HG03039 (cell line): ENCODE results near the gene IGFL2.
"Not testable (repeated sequence)": the region's sequence is repeated elsewhere in the genome, so short reads cannot be mapped to it uniquely, and the experiment has no call there.

ENCODE experiments used
- ATAC-seq: cut with Tn5 transposase; IDR thresholded peaks from one replicate; pipeline ENCODE4 v1.9.1; 2021; ENCODE audit warnings: mild to moderate bottlenecking, moderate library complexity; ENCODE audit not compliant: unreplicated experiment

IGFL2 gene

DNA sequence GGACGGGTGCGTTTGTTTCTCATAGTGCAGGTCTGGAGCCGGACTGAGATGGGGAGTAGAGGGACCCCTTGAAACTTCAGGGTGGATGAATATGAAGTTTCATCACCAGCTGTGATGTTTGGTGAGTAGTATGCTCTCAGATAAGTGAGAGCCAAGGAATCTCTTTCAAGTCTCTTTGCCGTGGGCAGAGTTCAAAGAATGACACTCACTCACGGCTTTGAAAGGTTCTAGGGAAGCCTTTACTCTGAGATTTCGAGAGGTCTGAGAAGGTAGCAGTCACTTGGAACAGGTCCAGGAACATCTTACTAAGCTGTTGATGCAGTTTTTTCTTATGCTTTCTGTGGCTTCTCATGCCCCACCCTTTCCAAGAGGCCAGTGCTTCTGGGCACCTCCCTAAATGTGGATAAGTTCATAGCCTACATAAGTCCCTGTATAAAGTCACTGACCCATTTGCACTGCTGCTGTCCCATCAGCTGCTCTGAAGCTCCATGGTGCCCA is at the start of gene IGFL2:
IGFL2 (plus strand) TSS at position 448 of the 498 bp plus-strand sequence; CDS start at position 489, 41 bp downstream.
- no peak for ATAC-seq

DNA sequence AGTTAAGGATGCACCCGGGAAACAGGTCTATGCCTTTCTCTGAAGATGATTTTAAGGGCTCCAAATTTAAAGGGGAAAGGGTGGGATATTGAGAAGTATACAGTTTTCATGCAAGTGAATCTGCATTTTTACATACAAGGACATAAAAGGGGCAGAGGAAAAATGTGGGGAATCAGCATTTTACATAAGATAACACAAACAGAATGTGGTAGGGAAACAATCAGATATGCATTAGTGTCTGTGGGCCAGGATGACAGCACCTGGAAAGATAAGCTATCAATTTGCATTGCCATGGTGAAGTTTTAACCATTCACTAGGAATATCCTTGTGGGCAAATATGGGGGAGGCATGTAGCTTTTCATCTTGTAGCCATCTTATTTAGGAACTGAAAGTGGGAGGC is 47.7 kb upstream of the IGFL2 start:
- ATAC-seq: no peak

DNA sequence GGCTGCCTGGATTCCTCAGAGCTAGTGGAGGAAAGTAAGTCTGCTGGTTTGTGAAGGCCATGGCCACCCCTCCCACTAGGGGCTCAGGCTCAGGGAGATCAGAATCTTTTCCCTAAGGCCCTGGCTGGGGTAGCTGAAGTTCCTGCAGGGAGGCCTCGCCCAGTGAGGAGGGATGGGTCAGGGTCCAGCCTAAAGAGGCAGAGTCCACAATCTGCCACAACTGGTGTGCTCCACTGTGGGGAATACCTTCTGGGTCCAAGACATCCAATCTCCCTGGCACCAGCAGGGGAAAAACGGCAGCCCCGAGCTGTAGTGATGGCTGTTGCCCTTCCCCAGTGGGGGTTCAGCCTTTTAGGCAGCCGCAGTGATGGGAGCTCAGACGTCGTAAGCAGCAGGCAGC is 46.7 kb upstream of the IGFL2 start:
- ATAC-seq: no peak

DNA sequence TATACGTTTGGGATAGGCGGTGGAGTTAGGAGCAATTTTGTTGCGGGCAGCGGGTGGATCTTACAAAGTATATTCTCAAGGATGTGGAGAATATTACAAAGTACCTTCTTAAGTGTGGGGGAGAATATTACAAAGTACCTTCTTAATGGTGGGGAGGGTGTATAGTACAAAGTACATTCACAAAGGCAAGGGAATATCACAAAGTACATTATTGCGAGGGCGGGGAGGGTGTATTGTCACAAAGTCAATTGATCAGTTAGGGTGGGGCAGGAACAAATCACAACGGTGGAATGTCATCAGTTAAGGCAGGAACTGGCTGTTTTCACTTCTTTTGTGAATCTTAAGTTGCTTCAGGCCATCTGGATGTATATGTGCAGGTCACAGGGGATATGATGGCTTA is 45.7 kb upstream of the IGFL2 start:
- not testable (repeated sequence) for ATAC-seq

DNA sequence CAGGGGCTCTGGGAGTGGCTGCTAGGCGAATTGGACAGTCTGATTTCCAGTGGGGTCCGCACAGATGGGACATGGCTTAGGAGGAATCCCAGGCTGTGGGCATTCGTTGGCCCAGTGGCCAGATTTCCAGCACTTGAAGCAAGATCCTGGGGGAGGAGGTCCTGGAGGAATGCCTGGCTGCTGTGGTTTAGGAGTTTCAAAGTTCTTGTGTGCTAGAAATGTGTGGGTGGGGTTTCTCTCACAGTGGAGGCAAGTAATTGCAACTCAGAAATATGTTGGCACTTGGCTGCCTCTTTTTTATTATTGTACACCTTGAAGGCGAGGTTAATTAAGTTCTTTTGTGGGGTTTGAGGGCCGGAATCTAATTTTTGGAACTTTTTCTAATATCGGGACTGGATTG is 40.7 kb upstream of the IGFL2 start:
- ATAC-seq: no peak

DNA sequence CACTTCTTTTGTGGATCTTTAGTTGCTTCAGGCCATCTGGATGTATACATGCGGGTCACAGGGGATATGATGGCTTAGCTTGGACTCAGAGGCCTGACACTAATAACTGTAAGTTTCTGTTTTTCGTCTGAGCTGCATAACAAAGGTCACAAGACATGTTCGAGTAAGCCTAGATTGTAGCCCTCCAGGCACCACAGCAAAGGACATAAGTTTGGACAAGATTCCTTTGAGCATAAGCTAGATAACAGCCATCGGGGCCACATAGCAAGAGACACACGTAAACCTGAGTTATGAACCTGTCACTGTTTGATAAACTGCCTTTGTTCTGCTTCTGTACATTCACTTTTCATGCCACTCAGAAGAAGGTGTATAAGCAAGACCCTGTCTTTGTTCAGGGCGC is 38.2 kb upstream of the IGFL2 start:
- ATAC-seq: no peak

DNA sequence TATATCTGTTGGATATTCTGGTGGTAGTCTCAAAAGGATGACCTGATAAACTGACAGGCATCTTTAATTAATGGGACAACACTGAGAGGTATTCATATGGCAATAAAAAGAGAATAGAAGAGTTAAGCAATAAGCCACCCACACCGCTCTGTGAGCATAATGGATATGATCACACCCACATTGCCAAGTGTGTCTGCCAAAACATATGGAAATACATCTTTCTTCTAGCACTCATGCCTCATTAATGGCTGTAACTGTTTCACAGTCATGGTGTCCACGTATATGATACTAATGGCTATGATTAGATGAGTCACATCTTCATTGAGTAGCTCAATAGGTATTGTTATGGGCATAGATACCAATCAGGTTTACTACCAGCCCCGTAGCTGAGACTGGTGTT is 36.7 kb upstream of the IGFL2 start:
- ATAC-seq: no peak

DNA sequence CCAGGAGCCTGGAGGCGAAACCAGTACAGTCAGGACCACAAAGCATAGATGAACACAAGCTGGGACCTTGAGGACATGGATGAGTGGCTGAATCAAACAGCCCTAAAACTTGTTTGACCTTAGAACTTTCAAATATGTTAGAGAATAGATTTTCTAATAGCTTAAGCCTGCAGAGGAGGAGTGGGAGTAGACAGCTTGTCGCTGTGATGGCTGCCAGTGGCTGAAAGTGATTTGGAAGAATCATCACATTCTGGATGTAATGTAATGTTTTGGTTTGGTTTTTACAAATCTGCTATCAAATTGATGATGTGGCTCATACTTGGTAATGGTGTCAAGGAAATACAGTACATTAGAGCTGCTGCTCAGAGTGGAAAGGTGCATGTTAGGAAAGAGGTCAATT is 35.5 kb upstream of the IGFL2 start:
- no peak for ATAC-seq

DNA sequence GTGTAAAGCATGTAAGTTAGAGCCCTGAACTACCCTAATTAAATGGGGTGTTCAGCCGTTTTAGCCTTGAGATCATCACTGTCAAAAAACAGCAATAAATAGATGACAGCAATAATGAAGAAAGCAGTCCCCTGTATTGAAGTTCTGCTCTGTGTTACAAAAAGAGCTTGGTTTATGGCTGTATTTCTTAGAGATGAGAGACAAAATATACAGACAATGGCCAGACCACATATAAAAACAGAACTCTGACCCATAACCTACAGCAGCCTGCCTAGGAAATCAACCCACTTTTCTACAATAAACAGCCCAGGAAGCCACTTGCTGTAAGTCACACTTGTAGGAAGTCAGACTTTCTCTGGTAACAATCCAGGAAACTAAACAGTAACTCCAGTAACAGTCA is 34.3 kb upstream of the IGFL2 start:
- no peak for ATAC-seq

DNA sequence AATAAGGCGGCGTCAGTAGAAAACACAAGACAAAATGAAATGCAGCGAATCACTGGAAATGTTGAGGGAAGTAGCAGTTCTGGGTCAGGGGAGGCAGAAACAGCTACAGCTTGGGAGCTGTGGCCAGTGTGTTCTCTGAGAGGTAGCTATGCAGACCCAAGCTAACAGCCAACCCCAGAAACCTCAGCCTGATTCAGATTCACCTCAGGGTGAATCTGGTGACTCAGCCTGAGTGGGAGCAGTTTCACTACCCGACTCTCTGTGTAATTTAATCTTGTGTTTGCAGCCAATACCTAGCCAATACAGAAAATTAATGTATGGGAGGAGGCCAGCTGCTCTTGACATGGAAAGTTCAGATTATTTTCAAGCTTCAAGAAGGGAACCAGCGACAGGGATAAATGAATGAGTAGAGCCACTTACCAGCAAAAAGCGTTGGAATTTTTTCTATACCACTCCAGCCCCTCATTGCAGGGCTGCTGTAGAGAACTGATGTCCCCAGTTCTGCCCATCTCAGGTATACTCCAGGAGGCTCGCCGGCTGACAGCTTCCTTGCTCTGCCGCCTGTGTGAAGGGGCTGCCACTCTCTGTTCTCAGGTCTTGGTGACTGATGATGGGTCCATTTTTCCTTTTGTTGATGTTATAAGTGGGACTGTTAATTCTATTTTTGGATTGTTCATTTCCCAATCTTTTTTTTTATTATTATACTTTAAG is 32.5 kb upstream of the IGFL2 start:
- no peak for ATAC-seq

DNA sequence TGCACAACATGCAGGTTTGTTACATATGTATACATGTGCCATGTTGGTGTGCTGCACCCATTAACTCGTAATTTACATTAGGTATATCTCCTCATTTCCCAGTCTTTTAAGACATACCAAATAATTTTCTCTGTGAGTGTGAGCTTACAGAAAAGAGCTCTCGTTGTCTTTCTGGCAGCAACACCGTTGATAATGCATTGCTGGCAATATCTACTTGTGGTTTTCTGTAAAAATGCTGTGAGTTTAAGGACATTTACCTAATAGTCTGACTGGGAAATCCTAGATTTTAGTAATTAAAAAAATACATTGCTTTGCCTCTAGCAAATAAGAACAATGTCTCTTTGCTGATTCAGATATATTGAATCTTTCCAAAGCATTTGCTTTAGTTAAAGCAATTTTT is 31.9 kb upstream of the IGFL2 start:
- no peak for ATAC-seq

DNA sequence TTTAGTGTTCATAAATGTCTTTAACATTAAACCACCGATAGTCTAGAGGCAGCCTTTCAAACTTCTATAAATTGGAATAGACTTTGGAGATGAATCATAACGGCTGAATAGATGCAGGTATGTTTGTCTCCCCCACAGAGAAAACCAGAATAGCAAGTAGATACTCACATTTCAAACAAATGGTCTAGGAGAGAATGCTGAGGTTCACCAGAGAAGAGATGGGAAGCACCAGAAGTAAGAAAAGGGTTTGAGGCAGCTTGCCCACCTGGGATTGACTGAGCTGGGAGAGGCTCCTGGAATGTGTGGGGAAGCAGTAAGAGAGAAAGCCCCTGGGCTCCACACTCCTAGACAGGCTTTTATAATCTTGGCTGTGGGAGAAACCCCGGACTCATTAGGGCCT is 29.9 kb upstream of the IGFL2 start:
- no peak for ATAC-seq

DNA sequence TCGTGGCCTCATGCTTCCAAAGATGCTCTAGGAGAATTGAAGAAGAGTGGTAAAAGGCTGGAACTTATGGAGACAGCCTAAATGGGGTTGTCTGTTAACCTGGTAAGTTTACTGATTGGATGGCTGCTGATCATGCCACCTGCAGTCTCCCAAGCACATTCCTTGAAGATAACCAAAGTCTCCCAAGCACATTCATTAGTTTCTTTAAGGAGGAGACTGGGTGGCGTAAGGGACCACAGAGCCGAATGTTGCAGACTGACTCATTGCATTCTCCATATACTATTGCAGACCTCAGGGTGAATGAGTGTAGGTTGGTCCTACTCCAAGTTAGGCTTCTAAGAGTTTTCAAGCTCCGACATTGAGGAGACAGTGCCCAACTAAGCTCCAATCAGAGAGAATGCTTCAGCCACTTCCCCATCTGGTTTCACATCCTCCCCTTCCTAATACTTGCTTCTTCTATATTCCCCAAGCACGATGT is 23.4 kb upstream of the IGFL2 start, which contains the start of gene IGFL3:
IGFL3 (minus strand) TSS at position 51 of the 478 bp plus-strand sequence; CDS start at position 12, 39 bp downstream.
- ATAC-seq: no peak

DNA sequence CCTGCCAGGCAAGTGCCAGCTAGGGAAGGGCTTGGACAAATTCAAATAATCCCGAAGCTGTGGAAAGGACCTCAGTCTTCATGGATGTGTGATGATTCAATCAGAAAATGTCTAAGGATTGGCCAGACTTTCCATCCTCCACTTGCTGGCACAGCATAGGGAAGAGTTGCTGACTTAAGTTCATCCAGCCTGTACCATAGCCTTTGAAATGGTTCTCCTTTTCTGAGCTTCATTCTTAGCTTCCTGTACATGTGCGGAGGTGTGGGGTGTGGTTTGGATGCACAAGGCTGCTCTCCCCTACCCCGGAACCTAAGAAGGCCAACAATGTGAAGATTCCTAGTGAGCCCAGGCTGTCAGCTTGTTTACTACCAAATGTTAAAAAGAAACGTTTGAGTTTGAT is 22.6 kb upstream of the IGFL2 start:
- ATAC-seq: no peak

DNA sequence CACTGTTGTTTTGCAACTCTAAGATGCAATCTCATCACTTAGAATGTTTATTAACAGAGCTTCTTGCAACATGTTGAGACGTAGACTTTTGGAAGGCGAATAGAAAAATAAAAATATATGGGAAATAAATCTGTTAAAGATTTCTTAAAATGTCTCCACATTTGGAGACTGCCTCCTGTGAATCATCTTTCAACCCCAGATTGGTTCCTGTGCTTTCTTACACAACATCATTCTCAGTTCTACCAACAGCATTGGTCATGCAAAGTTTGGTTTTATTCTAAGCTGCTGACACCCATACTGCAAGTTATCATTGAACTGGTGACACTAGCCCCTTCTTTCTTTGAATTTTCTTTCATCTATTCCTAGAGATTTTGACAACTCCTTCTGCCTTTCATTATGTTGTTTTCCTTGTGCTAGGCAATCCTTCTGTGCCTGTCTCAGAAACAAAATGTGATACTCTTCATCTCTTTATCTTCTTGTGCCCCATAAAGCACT is 21.9 kb upstream of the IGFL2 start:
- ATAC-seq: no peak

DNA sequence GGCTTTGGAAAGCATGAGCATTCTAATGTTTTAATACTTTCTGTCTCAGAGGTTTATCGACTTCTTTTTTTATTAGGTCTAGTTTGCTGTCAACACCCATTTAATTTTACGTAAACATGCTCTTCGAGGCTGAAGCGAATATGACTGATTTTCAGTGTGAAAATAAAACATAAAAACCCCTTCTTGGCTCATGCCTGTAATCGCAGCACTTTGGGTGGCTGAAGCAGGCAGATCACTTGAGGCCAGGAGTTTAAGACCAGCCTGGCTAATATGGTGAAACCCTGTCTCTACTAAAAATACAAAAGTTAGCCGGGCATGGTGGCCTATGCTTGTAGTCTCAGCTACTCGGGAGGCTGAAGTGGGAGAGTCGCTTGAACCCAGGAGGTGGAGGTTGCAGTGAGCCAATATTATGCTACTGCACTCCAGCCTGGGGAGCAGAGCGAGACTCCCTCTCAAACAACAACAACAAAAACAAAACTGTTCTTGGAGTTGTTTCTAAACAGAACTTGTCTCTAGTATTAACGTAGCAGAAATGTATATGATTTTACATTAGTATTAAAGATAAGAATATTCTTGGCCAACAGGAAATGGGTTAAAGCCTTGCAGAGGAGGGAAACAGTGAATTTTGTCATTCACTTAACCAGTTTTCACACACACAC is 16.4 kb upstream of the IGFL2 start:
- no peak for ATAC-seq

DNA sequence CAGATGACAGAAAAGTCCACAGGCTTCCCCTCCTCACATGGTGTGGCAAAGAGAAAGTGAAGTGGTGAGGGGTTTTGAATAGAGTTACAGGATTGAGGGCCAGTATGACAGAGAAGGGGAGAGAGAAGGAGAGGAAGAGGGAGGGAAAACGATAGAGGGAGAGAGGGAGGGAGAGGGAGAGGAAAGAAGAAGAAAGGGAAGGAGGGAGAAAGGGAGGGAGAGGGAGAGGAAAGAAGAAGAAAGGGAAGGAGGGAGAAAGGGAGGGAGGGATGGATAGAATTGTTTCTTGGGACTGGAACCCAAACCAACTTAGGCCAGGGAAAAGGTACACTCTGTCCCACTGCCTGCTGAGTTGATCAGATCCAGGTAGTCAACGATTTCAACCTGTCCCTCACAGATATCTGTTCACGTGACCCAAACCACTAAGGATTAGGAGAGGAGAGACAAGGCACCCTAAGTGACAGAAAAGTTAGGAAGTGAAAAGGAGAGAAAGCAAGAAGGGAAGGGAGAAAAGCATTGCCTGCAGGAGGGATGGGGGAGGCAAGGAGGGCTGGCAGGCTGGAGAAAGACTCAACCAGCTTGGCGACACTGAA is 15.4 kb upstream of the IGFL2 start:
- no peak for ATAC-seq

DNA sequence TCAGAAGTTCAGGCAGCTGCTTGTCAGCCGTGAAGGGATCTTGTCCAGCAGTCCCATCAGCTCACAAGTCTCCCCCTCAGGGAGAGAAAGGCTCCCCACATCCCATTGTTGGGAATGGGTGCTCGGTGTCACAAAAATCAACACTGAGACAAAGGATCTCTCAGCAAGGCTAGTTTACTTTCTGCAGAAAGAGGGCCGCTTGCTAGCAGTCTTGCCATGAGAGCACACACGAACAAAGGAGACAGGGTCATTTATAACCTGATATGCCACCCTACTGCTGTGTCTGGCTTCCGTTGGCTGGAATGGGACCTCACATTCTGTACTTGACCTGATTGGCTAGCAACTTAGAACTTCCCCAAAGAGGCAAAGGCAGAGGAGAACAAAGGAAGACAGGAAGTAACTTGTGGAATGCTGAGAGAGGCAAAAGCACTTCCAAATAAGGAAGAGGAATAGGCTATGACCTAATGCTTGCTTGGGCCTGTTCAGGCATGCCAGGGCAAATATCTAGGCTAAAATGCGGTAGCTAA is 14.9 kb upstream of the IGFL2 start:
- no peak for ATAC-seq

DNA sequence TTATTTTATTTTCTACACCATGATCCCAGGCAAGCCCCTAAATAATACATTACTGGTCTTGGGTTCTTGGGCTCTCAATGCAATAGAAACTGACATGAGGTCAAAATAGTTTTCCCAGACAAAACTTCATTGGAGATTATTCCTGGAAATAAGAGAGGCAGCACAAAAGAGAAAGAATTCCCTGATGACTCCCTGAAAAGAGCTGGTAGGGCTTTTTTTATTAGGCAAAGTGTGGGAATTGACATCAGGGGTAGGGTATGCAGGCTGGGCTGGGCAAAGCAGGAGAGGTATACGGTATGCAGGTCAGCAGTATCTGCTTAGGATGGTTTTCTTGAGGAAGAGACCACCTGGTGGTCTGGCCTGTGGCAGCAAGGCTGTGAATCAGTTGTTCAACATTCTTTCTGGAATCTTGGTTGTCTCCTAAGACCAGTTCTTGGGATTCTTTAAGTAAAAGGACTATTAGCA is 14.2 kb upstream of the IGFL2 start:
- no peak for ATAC-seq

DNA sequence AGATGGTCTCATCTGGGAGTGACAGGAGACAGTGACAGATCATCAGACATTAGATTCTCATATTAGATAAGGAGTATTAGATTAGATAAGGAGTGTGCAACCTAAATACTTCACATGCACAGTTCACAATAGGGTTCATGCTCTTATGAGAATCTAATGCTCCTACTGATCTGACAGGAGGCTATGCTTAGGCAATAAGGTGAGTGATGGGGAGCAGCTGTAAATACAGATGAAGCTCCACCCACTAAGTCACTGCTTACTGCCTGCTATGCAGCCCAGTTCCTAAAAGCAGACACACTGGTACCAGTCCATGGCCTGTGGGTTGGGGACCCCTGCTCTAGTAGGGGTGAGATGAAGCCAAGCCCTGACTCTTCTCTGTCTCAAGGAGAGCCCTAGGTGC is 13.5 kb upstream of the IGFL2 start:
- no peak for ATAC-seq

DNA sequence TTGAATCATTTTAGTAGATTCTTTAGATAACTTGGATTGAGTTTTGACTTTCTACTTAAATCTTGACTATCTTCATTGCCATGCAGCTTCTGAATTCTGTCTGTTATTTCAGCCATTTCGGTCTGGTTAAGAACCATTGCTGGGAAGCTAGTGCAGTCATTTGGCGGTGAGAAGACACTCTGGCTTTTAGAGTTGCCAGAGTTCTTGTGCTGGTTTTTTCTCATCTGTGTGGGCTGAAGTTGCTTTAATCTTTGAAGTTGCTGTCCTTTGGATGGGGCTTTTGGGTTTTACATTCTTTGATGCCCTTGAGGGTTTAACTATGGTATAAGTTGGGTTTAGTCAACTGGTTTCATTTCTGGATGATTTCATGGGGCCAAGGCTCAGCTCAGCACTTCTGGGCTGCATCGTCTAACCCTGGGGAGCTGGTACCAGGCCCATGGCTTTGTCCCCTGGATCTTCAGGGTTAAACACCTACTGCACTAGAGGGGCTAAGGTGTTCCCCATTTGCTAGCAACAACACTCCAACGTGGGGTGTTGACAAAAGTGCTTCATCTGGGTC is 10.0 kb upstream of the IGFL2 start:
- ATAC-seq: no peak
